ENCODE data around the gene CDH13.

CDH13 gene

DNA sequence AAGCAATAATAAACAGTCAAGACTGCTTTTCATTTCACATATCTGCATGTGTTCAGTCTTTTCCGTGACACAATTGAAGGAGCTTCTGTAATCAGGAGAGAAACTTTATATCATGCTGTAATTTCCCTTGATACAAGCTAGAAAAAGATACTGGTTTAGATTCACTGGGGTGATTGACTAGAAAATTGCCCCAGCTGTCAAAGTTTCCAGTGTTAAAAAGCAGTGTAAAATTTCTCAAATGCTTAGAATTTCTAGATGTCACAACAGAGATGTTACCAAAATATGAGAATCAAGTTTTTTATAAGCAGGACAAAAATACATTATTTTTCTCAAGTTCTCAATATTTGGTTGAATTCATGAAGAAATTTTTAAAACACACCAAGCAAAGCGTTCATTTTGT is 888.6 kb downstream of the CDH13 start:
- Histone ChIP-seq H3K4me2 (ENCODE audit: insufficient read depth, low read length) (no peak overlapping the region), H3K36me3 (ENCODE audit: insufficient read depth, low read length) (no peaks in the 10 kb centered on the region), H3K9me3 (ENCODE audit: insufficient read depth, low read length, severe bottlenecking) (peaks cover 3% of the 10 kb centered on the region), H2AFZ (ENCODE audit: low read depth, low read length) (no peak overlapping the region), H3K4me3 (ENCODE audit: low read depth in 1 of 2, low read length in 2 of 2) (no peak overlapping the region), H3K27me3 (ENCODE audit: insufficient read depth, low read length, poor library complexity) (no peaks in the 10 kb centered on the region), H3K27ac (ENCODE audit: low read length) (no peak overlapping the region), H3K9ac (ENCODE audit: low read depth, low read length) (no peak overlapping the region), H3K79me2 (ENCODE audit: insufficient read depth, low read length) (no peaks in the 10 kb centered on the region), H3K4me1 (ENCODE audit: insufficient read depth, low read length) (no peaks in the 10 kb centered on the region), H4K20me1 (ENCODE audit: insufficient read depth, low read length) (no peaks in the 10 kb centered on the region)
- no peak for TF ChIP-seq EZH2 (IDR thresholded peaks at IDR 0.05; ENCODE audit: borderline replicate concordance, low read depth, low read length, severe bottlenecking)
- TF ChIP-seq, protein P1, sequence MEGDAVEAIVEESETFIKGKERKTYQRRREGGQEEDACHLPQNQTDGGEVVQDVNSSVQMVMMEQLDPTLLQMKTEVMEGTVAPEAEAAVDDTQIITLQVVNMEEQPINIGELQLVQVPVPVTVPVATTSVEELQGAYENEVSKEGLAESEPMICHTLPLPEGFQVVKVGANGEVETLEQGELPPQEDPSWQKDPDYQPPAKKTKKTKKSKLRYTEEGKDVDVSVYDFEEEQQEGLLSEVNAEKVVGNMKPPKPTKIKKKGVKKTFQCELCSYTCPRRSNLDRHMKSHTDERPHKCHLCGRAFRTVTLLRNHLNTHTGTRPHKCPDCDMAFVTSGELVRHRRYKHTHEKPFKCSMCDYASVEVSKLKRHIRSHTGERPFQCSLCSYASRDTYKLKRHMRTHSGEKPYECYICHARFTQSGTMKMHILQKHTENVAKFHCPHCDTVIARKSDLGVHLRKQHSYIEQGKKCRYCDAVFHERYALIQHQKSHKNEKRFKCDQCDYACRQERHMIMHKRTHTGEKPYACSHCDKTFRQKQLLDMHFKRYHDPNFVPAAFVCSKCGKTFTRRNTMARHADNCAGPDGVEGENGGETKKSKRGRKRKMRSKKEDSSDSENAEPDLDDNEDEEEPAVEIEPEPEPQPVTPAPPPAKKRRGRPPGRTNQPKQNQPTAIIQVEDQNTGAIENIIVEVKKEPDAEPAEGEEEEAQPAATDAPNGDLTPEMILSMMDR (IDR thresholded peaks at IDR 0.05; ENCODE audit: borderline replicate concordance, extremely low read depth, low read length, poor library complexity, severe bottlenecking), result no peak
- ATAC-seq (ENCODE audit: insufficient read depth, low read depth) (no peak), DNase-seq (no peak)

DNA sequence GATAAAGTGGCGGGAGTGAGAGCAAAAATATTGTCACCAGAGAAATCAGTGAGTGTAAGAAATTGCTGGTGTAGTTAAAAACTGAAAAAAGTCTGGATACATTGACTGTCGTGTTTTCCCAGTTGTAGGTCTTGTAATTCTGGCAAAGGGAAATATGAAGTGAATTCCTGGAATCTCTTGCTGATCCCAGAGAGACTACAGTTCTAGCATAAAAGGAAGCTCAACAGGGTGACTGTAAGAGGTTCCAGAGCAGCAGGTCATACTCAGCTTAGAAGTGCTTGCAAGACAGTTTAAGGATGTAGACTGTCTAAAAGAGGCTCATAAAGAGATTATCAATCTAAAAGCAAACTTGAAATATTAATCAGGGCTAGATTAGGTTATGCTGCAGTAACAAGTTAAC is 890.2 kb downstream of the CDH13 start:
- no peak for ATAC-seq (ENCODE audit: insufficient read depth, low read depth)
- DNase-seq, result no peak
- Histone ChIP-seq H3K27me3 (ENCODE audit: insufficient read depth, low read length, poor library complexity) (no peaks in the 10 kb centered on the region), H3K9ac (ENCODE audit: low read depth, low read length) (no peak overlapping the region), H3K4me2 (ENCODE audit: insufficient read depth, low read length) (no peak overlapping the region), H3K36me3 (ENCODE audit: insufficient read depth, low read length) (no peaks in the 10 kb centered on the region), H4K20me1 (ENCODE audit: insufficient read depth, low read length) (no peaks in the 10 kb centered on the region), H2AFZ (ENCODE audit: low read depth, low read length) (no peak overlapping the region), H3K9me3 (ENCODE audit: insufficient read depth, low read length, severe bottlenecking) (peaks cover 3% of the 10 kb centered on the region), H3K27ac (ENCODE audit: low read length) (no peak overlapping the region), H3K79me2 (ENCODE audit: insufficient read depth, low read length) (no peaks in the 10 kb centered on the region), H3K4me1 (ENCODE audit: insufficient read depth, low read length) (no peaks in the 10 kb centered on the region), H3K4me3 (ENCODE audit: low read depth in 1 of 2, low read length in 2 of 2) (no peak overlapping the region)
- TF ChIP-seq EZH2 (IDR thresholded peaks at IDR 0.05; ENCODE audit: borderline replicate concordance, low read depth, low read length, severe bottlenecking), result no peak
- TF ChIP-seq, protein P1 (IDR thresholded peaks at IDR 0.05; ENCODE audit: borderline replicate concordance, extremely low read depth, low read length, poor library complexity, severe bottlenecking), result no peak

DNA sequence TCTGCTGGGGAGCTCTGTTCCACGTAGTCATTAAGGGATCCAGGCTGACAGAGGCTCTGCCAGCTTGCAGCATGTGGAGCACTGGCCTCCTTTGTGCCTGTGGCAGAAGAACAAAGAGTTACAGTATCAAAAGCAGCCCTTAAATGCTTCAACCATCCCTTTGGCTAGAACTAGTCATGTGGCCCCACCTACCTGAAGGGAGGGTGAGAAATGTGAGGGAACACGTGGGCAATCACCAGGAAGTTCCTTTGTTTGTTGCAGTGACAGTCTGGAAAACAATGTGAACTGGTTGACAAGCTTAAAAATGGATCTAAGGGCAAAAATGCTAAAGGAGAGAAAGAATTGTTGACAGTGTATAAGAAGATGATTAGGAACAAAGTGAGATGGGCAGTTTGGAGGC is 890.6 kb downstream of the CDH13 start:
- Histone ChIP-seq H3K9ac (ENCODE audit: low read depth, low read length) (no peak overlapping the region), H3K4me1 (ENCODE audit: insufficient read depth, low read length) (no peaks in the 10 kb centered on the region), H3K4me3 (ENCODE audit: low read depth in 1 of 2, low read length in 2 of 2) (no peak overlapping the region), H3K79me2 (ENCODE audit: insufficient read depth, low read length) (no peaks in the 10 kb centered on the region), H2AFZ (ENCODE audit: low read depth, low read length) (no peak overlapping the region), H4K20me1 (ENCODE audit: insufficient read depth, low read length) (no peaks in the 10 kb centered on the region), H3K27me3 (ENCODE audit: insufficient read depth, low read length, poor library complexity) (no peaks in the 10 kb centered on the region), H3K9me3 (ENCODE audit: insufficient read depth, low read length, severe bottlenecking) (peaks cover 3% of the 10 kb centered on the region), H3K27ac (ENCODE audit: low read length) (no peak overlapping the region), H3K4me2 (ENCODE audit: insufficient read depth, low read length) (no peak overlapping the region), H3K36me3 (ENCODE audit: insufficient read depth, low read length) (no peaks in the 10 kb centered on the region)
- no peak for TF ChIP-seq EZH2 (IDR thresholded peaks at IDR 0.05; ENCODE audit: borderline replicate concordance, low read depth, low read length, severe bottlenecking)
- TF ChIP-seq, protein P1 (IDR thresholded peaks at IDR 0.05; ENCODE audit: borderline replicate concordance, extremely low read depth, low read length, poor library complexity, severe bottlenecking), result no peak
- no peak for ATAC-seq (ENCODE audit: insufficient read depth, low read depth)
- no peak for DNase-seq

DNA sequence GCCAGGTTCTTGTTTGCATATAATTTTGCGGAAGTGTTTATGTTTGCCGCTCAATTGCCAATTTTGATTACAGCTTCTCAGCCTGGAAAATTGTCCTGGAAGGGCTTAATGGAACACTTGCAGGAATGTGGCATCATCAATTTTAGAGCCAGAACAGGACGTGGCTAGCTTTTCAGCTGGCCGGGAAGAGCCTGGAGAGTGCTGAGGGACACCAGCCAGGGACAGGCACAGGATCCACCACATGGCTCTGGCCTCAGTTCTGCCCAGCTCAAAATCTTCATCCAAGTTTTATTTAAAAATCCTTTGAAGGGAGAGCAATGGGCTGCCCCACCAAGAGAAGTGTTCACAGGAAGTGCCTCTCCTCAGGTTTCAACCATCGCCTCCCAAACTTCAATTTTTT is 893.8 kb downstream of the CDH13 start:
- no peak overlapping the region for H3K4me3 ChIP-seq (ENCODE audit: low read depth in 1 of 2, low read length in 2 of 2)
- H3K79me2 ChIP-seq (ENCODE audit: insufficient read depth, low read length), result no peaks in the 10 kb centered on the region
- H4K20me1 ChIP-seq (ENCODE audit: insufficient read depth, low read length), result no peaks in the 10 kb centered on the region
- no peak overlapping the region for H2AFZ ChIP-seq (ENCODE audit: low read depth, low read length)
- no peaks in the 10 kb centered on the region for H3K4me1 ChIP-seq (ENCODE audit: insufficient read depth, low read length)
- TF ChIP-seq, protein P1 (IDR thresholded peaks at IDR 0.05; ENCODE audit: borderline replicate concordance, extremely low read depth, low read length, poor library complexity, severe bottlenecking), result no peak
- TF ChIP-seq EZH2 (IDR thresholded peaks at IDR 0.05; ENCODE audit: borderline replicate concordance, low read depth, low read length, severe bottlenecking), result no peak
- peaks cover 3% of the 10 kb centered on the region for H3K9me3 ChIP-seq (ENCODE audit: insufficient read depth, low read length, severe bottlenecking)
- no peak overlapping the region for H3K4me2 ChIP-seq (ENCODE audit: insufficient read depth, low read length)
- no peaks in the 10 kb centered on the region for H3K27me3 ChIP-seq (ENCODE audit: insufficient read depth, low read length, poor library complexity)
- no peak for DNase-seq
- no peak for ATAC-seq (ENCODE audit: insufficient read depth, low read depth)
- no peak overlapping the region for H3K27ac ChIP-seq (ENCODE audit: low read length)
- H3K36me3 ChIP-seq (ENCODE audit: insufficient read depth, low read length), result no peaks in the 10 kb centered on the region
- no peak overlapping the region for H3K9ac ChIP-seq (ENCODE audit: low read depth, low read length)
